Measurements from ENCODE around the gene CADM1. TPM values are rescaled to one million over a fixed set of nuclear protein-coding genes. Genes with fewer than 3 reads are reported as not detected.

CADM1 gene
- total RNA-seq, 2 experiments from 2014 or later = 59.7 to 89.7 TPM

DNA sequence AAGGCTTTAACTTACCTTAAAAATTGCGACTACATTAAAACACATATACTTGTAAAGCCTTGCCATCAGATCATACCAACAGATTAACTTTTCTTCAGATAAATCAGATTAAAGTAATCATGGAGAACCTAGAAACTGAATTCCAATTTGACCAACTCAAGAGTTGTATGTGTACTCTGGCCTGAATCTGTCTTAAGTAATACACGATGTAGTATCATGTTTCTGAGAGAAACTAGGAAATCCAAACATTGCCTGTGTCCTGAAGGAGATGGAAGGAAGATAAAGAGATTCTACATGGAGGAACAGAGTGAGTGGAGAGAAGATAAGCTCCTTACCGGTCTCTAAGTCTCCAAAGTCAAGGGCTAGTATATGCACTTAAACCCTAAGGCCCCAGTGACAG lies 162.1 kb downstream of the CADM1 start:
- Histone ChIP-seq H3K36me3 (ENCODE audit: insufficient read depth, low read length) (no peaks in the 10 kb centered on the region), H3K27ac (ENCODE audit: low read depth, low read length, poor library complexity, severe bottlenecking) (no peak overlapping the region), H3K4me2 (ENCODE audit: low read length) (no peak overlapping the region), H2AFZ (ENCODE audit: low read length) (no peak overlapping the region), H3K9me2 (ENCODE audit: insufficient read depth, low read length) (no peaks in the 10 kb centered on the region), H3K4me3 (ENCODE audit: low read depth, low read length, poor library complexity, severe bottlenecking) (no peak overlapping the region), H4K20me1 (ENCODE audit: insufficient read depth, low read length) (no peaks in the 10 kb centered on the region), H3K79me2 (ENCODE audit: insufficient read depth, low read depth, low read length) (no peaks in the 10 kb centered on the region), H3K4me1 (ENCODE audit: insufficient read depth, low read length, poor library complexity, severe bottlenecking) (no peaks in the 10 kb centered on the region), H3K9me3 (ENCODE audit: low read length) (no peaks in the 10 kb centered on the region)
- intact Hi-C loops (cut with micrococcal nuclease; ENCODE audit: unreplicated experiment) = no loop called here
- no peak for DNase-seq (ENCODE audit: low spot score)
- CTCF ChIA-PET (ENCODE audit: unreplicated experiment) = no interaction called here
- no TSS peak for BruUV-seq (replicated peaks)
- TF ChIP-seq, protein P1, sequence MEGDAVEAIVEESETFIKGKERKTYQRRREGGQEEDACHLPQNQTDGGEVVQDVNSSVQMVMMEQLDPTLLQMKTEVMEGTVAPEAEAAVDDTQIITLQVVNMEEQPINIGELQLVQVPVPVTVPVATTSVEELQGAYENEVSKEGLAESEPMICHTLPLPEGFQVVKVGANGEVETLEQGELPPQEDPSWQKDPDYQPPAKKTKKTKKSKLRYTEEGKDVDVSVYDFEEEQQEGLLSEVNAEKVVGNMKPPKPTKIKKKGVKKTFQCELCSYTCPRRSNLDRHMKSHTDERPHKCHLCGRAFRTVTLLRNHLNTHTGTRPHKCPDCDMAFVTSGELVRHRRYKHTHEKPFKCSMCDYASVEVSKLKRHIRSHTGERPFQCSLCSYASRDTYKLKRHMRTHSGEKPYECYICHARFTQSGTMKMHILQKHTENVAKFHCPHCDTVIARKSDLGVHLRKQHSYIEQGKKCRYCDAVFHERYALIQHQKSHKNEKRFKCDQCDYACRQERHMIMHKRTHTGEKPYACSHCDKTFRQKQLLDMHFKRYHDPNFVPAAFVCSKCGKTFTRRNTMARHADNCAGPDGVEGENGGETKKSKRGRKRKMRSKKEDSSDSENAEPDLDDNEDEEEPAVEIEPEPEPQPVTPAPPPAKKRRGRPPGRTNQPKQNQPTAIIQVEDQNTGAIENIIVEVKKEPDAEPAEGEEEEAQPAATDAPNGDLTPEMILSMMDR (conservative IDR thresholded peaks at IDR 0.05; ENCODE audit: low read length) = no peak
- no peak for TF ChIP-seq EZH2phosphoT487 (IDR thresholded peaks at IDR 0.05; ENCODE audit: borderline replicate concordance, low read depth, low read length)
- POLR2A ChIA-PET = interaction anchor here (0.6 to 1.4 kb wide), 2 partner anchors 88 to 165 kb away, joined by 3 read pairs; no protein-coding TSS in a partner anchor

GRCh38 chr11:115340874-115341273 lies 163.3 kb downstream of the CADM1 start:
- no peak overlapping the region for H3K27ac ChIP-seq (ENCODE audit: low read depth, low read length, poor library complexity, severe bottlenecking)
- no peak overlapping the region for H2AFZ ChIP-seq (ENCODE audit: low read length)
- H3K36me3 ChIP-seq (ENCODE audit: insufficient read depth, low read length) = no peaks in the 10 kb centered on the region
- H3K4me2 ChIP-seq (ENCODE audit: low read length) = no peak overlapping the region
- H4K20me1 ChIP-seq (ENCODE audit: insufficient read depth, low read length) = no peaks in the 10 kb centered on the region
- intact Hi-C loops (cut with micrococcal nuclease; ENCODE audit: unreplicated experiment) = no loop called here
- no peaks in the 10 kb centered on the region for H3K9me2 ChIP-seq (ENCODE audit: insufficient read depth, low read length)
- no peaks in the 10 kb centered on the region for H3K4me1 ChIP-seq (ENCODE audit: insufficient read depth, low read length, poor library complexity, severe bottlenecking)
- H3K9me3 ChIP-seq (ENCODE audit: low read length) = no peaks in the 10 kb centered on the region
- TF ChIP-seq, protein P1 (conservative IDR thresholded peaks at IDR 0.05; ENCODE audit: low read length) = no peak
- TF ChIP-seq EZH2phosphoT487 (IDR thresholded peaks at IDR 0.05; ENCODE audit: borderline replicate concordance, low read depth, low read length) = no peak
- H3K79me2 ChIP-seq (ENCODE audit: insufficient read depth, low read depth, low read length) = no peaks in the 10 kb centered on the region
- no TSS peak for BruUV-seq (replicated peaks)
- POLR2A ChIA-PET = interaction anchor here (0.6 to 1.4 kb wide), 3 partner anchors 10 to 166 kb away, joined by 3 read pairs; no protein-coding TSS in a partner anchor
- DNase-seq (ENCODE audit: low spot score) = no peak
- CTCF ChIA-PET (ENCODE audit: unreplicated experiment) = no interaction called here
- no peak overlapping the region for H3K4me3 ChIP-seq (ENCODE audit: low read depth, low read length, poor library complexity, severe bottlenecking)

GRCh38 chr11:115338476-115338875 lies 165.7 kb downstream of the CADM1 start:
- no peak overlapping the region for H3K27ac ChIP-seq (ENCODE audit: low read depth, low read length, poor library complexity, severe bottlenecking)
- CTCF ChIA-PET (ENCODE audit: unreplicated experiment) = no interaction called here
- H3K79me2 ChIP-seq (ENCODE audit: insufficient read depth, low read depth, low read length) = no peaks in the 10 kb centered on the region
- 0 out of 2 replicates have a peak, but pooled peaks cover 4% of the 10 kb centered on the region for H4K20me1 ChIP-seq (ENCODE audit: insufficient read depth, low read length)
- DNase-seq (ENCODE audit: low spot score) = no peak
- no peak overlapping the region for H3K4me2 ChIP-seq (ENCODE audit: low read length)
- no peaks in the 10 kb centered on the region for H3K9me2 ChIP-seq (ENCODE audit: insufficient read depth, low read length)
- BruUV-seq (replicated peaks) = no TSS peak
- TF ChIP-seq, protein P1 (conservative IDR thresholded peaks at IDR 0.05; ENCODE audit: low read length) = no peak
- TF ChIP-seq EZH2phosphoT487 (IDR thresholded peaks at IDR 0.05; ENCODE audit: borderline replicate concordance, low read depth, low read length) = no peak
- no peaks in the 10 kb centered on the region for H3K4me1 ChIP-seq (ENCODE audit: insufficient read depth, low read length, poor library complexity, severe bottlenecking)
- H3K4me3 ChIP-seq (ENCODE audit: low read depth, low read length, poor library complexity, severe bottlenecking) = no peak overlapping the region
- intact Hi-C loops (cut with micrococcal nuclease; ENCODE audit: unreplicated experiment) = loop anchor here (5.0 kb wide), 1 partner anchor 939 kb away; no protein-coding TSS in a partner anchor
- no peaks in the 10 kb centered on the region for H3K36me3 ChIP-seq (ENCODE audit: insufficient read depth, low read length)
- H2AFZ ChIP-seq (ENCODE audit: low read length) = no peak overlapping the region
- H3K9me3 ChIP-seq (ENCODE audit: low read length) = no peaks in the 10 kb centered on the region
- POLR2A ChIA-PET = no interaction called here
